Mesothelial cell of epicardium (in vitro differentiated cells): ENCODE results near the gene BTN1A1. TPM values are rescaled to one million over a fixed set of nuclear protein-coding genes. Genes with fewer than 3 reads are reported as not detected.

Experiments used
- DNase-seq, 2 experiments: peaks; one replicate each; pipeline ENCODE4 v3.0.0; 2021; ENCODE audit warnings: low spot score in 2 of 2; ENCODE audit not compliant: unreplicated experiment in 2 of 2
- H3K27ac Mint-ChIP-seq: 2 replicates; pipeline ENCODE4 v1.8.0; 2021; ENCODE audit warnings: mixed read lengths
- H3K27me3 Mint-ChIP-seq: 2 replicates; pipeline ENCODE4 v1.8.0; 2021; ENCODE audit warnings: low read depth, mixed read lengths
- H3K36me3 Mint-ChIP-seq: 2 replicates; pipeline ENCODE4 v1.8.0; 2021; ENCODE audit warnings: mixed read lengths
- H3K4me1 Mint-ChIP-seq: 2 replicates; pipeline ENCODE4 v1.8.0; 2021; ENCODE audit warnings: mixed read lengths
- H3K4me3 Mint-ChIP-seq: 2 replicates; pipeline ENCODE4 v1.8.0; 2021; ENCODE audit warnings: mild to moderate bottlenecking, moderate library complexity, mixed read lengths
- H3K9me3 Mint-ChIP-seq: 2 replicates; pipeline ENCODE4 v1.8.0; 2021; ENCODE audit warnings: mixed read lengths
- CTCF ChIP-seq: fragments of 200-600 bp; sonication (generic); IDR thresholded peaks from one replicate; pipeline ENCODE4 v1.5.0; 2021; ENCODE audit warnings: antibody characterized with exemption; ENCODE audit not compliant: unreplicated experiment
- total RNA-seq: library from RNA; stranded (reverse); gene quantifications from 3 replicates; pipeline ENCODE4 v1.2.1, GENCODE V29; 2021

BTN1A1 gene
- total RNA-seq, 1 donor from 2014 or later, result 0.09 TPM

- H3K27me3 Mint-ChIP-seq, result peaks cover 13% of the 10 kb centered on the region
- H3K36me3 Mint-ChIP-seq, result peaks cover 6% of the 10 kb centered on the region
- H3K9me3 Mint-ChIP-seq, result peaks cover 10% of the 10 kb centered on the region
- H3K4me1 Mint-ChIP-seq, result peaks cover 15% of the 10 kb centered on the region
- no peak overlapping the region for H3K4me3 Mint-ChIP-seq
- no peak for TF ChIP-seq CTCF
- no peak for DNase-seq
- H3K27ac Mint-ChIP-seq, result peak overlapping the region; percentile 47
These were observed 8.5 kb upstream of the BTN1A1 start for GRCh38 chr6:26491604-26492003.

DNA sequence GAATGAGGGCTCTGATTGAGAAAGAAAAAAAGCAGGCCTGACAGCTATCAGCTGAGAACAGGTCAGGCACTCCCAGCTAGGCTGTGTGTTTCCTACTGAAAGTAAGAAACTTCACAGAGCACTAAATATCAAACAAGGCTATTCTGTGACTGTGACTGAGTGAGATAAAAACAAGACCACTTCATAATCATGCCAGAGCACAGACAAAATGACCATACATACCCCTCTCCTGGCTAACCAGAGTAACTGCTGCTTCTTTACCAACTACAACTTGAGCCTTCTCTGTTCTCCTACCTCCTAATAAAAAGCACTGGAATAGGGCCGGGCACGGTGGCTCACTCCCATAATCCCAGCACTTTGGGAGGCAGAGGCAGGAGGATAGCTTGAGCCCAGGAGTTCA is 6.8 kb upstream of the BTN1A1 start:
- H3K4me3 Mint-ChIP-seq, result no peak overlapping the region
- H3K36me3 Mint-ChIP-seq, result no peaks in the 10 kb centered on the region
- H3K27me3 Mint-ChIP-seq, result peaks cover 16% of the 10 kb centered on the region
- H3K27ac Mint-ChIP-seq, result no peak overlapping the region
- DNase-seq, result no peak
- TF ChIP-seq CTCF, result no peak
- peaks cover 15% of the 10 kb centered on the region for H3K4me1 Mint-ChIP-seq
- no peaks in the 10 kb centered on the region for H3K9me3 Mint-ChIP-seq

DNA sequence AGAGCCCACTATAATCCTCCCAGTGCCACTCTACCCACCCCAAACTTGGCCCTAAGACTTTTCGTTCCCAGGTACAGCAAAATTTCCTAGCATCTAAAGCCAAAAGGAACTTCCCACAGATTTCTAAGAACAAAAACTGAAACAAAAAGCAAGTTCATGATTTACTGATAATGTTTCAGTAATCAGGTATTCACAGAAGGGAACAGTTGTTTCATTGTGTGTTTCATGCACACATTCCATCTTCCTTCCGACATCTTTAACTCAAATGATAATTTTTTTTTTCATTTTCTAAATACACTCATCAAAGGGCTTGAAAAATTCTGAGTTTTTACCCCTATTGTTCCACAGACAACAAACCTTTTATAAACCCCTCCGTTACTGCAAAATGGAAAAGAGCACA is 6.0 kb upstream of the BTN1A1 start:
- no peaks in the 10 kb centered on the region for H3K9me3 Mint-ChIP-seq

DNA sequence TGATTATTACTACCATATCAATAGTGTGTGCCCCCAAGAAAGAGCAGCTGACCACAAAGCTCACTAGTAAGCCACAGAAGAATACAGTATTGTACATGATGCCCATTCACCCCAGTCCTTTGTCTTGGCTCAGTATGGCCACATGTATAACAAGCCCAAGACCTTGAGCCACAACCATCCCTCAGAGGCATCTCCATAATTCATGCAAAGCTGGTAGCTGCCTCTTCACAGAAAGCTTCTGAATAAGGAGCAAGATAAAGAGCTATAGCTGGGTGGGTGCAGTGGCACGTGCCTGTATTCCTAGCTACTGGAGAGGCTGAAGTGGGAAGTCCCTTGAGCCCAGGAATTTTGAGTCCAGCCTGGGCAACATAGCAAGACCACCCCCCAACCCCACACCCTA is 4.8 kb upstream of the BTN1A1 start:
- Mint-ChIP-seq H3K27ac (no peak overlapping the region), H3K36me3 (no peaks in the 10 kb centered on the region)
- DNase-seq, result no peak

More for the DNA sequence above, 6.0 kb upstream of the BTN1A1 start:
- Mint-ChIP-seq H3K36me3 (no peaks in the 10 kb centered on the region), H3K4me3 (no peak overlapping the region), H3K27ac (no peak overlapping the region), H3K4me1 (peaks cover 15% of the 10 kb centered on the region), H3K27me3 (peaks cover 19% of the 10 kb centered on the region)
- no peak for TF ChIP-seq CTCF
- no peak for DNase-seq

GRCh38 chr6:26497610-26498009 is 2.5 kb upstream of the BTN1A1 start:
- no peak for TF ChIP-seq CTCF
- no peak for DNase-seq
- peaks cover 10% of the 10 kb centered on the region for H3K4me1 Mint-ChIP-seq
- no peak overlapping the region for H3K27ac Mint-ChIP-seq
- H3K36me3 Mint-ChIP-seq, result no peaks in the 10 kb centered on the region
- H3K4me3 Mint-ChIP-seq, result no peak overlapping the region
- no peaks in the 10 kb centered on the region for H3K9me3 Mint-ChIP-seq
- peaks cover 50% of the 10 kb centered on the region for H3K27me3 Mint-ChIP-seq

More for the DNA sequence above, 4.8 kb upstream of the BTN1A1 start:
- no peak for TF ChIP-seq CTCF
- peaks cover 27% of the 10 kb centered on the region for H3K27me3 Mint-ChIP-seq
- no peak overlapping the region for H3K4me3 Mint-ChIP-seq
- no peaks in the 10 kb centered on the region for H3K9me3 Mint-ChIP-seq
- peaks cover 15% of the 10 kb centered on the region for H3K4me1 Mint-ChIP-seq

GRCh38 chr6:26501482-26501986 is 1.4 kb downstream of the BTN1A1 start:
- H3K36me3 Mint-ChIP-seq, result no peaks in the 10 kb centered on the region
- peak in 1 of 2 experiments; percentile 38 for DNase-seq
- no peak for TF ChIP-seq CTCF
- H3K4me1 Mint-ChIP-seq, result peaks cover 9% of the 10 kb centered on the region
- no peaks in the 10 kb centered on the region for H3K9me3 Mint-ChIP-seq
- peaks cover 71% of the 10 kb centered on the region for H3K27me3 Mint-ChIP-seq
- H3K4me3 Mint-ChIP-seq, result peak overlapping the region; percentile 65
- no peak overlapping the region for H3K27ac Mint-ChIP-seq
